IMR-90 (cell line): ENCODE measurements around the gene S100A16. TPM values are rescaled to one million over a fixed set of nuclear protein-coding genes. Genes with fewer than 3 reads are reported as not detected.

Source experiments
- ATAC-seq: fragments of 200-7000 bp; cut with Tn5 transposase; 2 replicates; pipeline ENCODE4 v1.9.1; 2020; ENCODE audit warnings: low read depth, mild to moderate bottlenecking, moderate library complexity
- BruUV-seq: library from RNA; stranded (reverse); fragments of 400-500 nt; replicated peaks from 2 replicates; lab custom pipeline; 2021; lab: Mats Ljungman, UMichigan
- CTCF ChIA-PET: fragments of 300-600 bp; formaldehyde crosslinking; extraction: SDS; loops from one replicate; lab custom pipeline; 2021; ENCODE audit warnings: antibody characterized with exemption; lab: Yijun Ruan, JAX
- POLR2A ChIA-PET: fragments of 300-600 bp; sonication (Branson Sonifier 250); formaldehyde crosslinking; loops from one replicate; lab custom pipeline; 2022; ENCODE audit warnings: antibody characterized with exemption; ENCODE audit not compliant: unreplicated experiment; lab: Charles Lee
- DNase-seq: peaks from one replicate; pipeline ENCODE4 v3.0.0; 2013
- H2AFZ ChIP-seq: replicated peaks from 2 replicates; pipeline ENCODE3; 2013; ENCODE audit warnings: low read length, mild to moderate bottlenecking; ENCODE audit not compliant: poor library complexity
- H2AK5ac ChIP-seq: 2 replicates; pipeline ENCODE4 v1.6.1; 2013; ENCODE audit warnings: low read depth, low read length, inconsistent platforms
- H2AK9ac ChIP-seq: replicated peaks from 2 replicates; pipeline ENCODE3; 2013; ENCODE audit warnings: mild to moderate bottlenecking, low read depth, low read length, moderate library complexity; ENCODE audit not compliant: poor library complexity
- H2BK120ac ChIP-seq: 2 replicates; pipeline ENCODE4 v1.6.1; 2013; ENCODE audit warnings: low read depth, low read length, inconsistent platforms
- H2BK15ac ChIP-seq: 3 replicates; pipeline ENCODE4 v1.6.1; 2013; ENCODE audit warnings: low read depth, low read length, inconsistent platforms
- H2BK20ac ChIP-seq: 2 replicates; pipeline ENCODE4 v1.6.1; 2013; ENCODE audit warnings: low read depth, mild to moderate bottlenecking, inconsistent platforms, low read length, moderate library complexity
- H2BK5ac ChIP-seq: 2 replicates; pipeline ENCODE4 v1.6.1; 2013; ENCODE audit warnings: mild to moderate bottlenecking, low read depth, low read length, inconsistent platforms; ENCODE audit not compliant: poor library complexity, severe bottlenecking
- H3K14ac ChIP-seq: replicated peaks from 2 replicates; pipeline ENCODE4 v1.6.1; 2013; ENCODE audit warnings: low read depth, low read length, inconsistent platforms
- H3K18ac ChIP-seq: 2 replicates; pipeline ENCODE4 v1.6.1; 2013; ENCODE audit warnings: low read depth, low read length, control low read depth
- H3K23ac ChIP-seq: 2 replicates; pipeline ENCODE4 v1.6.1; 2013; ENCODE audit warnings: low read depth, low read length, inconsistent platforms
- H3K27ac ChIP-seq: 2 replicates; pipeline ENCODE4 v1.5.1; 2013; ENCODE audit warnings: mild to moderate bottlenecking, control low read depth, low read length; ENCODE audit not compliant: insufficient read depth
- H3K27me3 ChIP-seq: 2 replicates; pipeline ENCODE4 v1.6.1; 2013; ENCODE audit warnings: low read length; ENCODE audit not compliant: control insufficient read depth, insufficient read depth
- H3K36me3 ChIP-seq: 2 replicates; pipeline ENCODE4 v1.6.1; 2013; ENCODE audit warnings: low read length, mixed read lengths; ENCODE audit not compliant: control insufficient read depth, insufficient read depth
- H3K4ac ChIP-seq: 2 replicates; pipeline ENCODE4 v1.6.1; 2013; ENCODE audit warnings: low read depth, low read length, inconsistent platforms
- H3K4me1 ChIP-seq: 2 replicates; pipeline ENCODE4 v1.6.1; 2013; ENCODE audit warnings: low read length, mixed read lengths; ENCODE audit not compliant: control insufficient read depth, insufficient read depth
- H3K4me2 ChIP-seq: 2 replicates; pipeline ENCODE4 v1.6.1; 2013; ENCODE audit warnings: low read depth, mild to moderate bottlenecking, control low read depth, low read length, moderate library complexity
- H3K4me3 ChIP-seq: 2 replicates; pipeline ENCODE4 v1.5.1; 2013; ENCODE audit warnings: low read depth, mild to moderate bottlenecking, control low read depth, low read length, moderate library complexity; ENCODE audit not compliant: insufficient read depth
- H3K56ac ChIP-seq: 2 replicates; pipeline ENCODE4 v1.6.1; 2013; ENCODE audit warnings: low read length, inconsistent platforms; ENCODE audit not compliant: insufficient read depth; ENCODE audit errors: extremely low read depth
- H3K79me1 ChIP-seq, 2 experiments: 2 replicates each; pipeline ENCODE4 v1.6.1; 2013; ENCODE audit warnings: low read length in 2 of 2, inconsistent platforms in 1 of 2, low read depth in 1 of 2
- H3K9ac ChIP-seq: 2 replicates; pipeline ENCODE4 v1.6.1; 2013; ENCODE audit warnings: low read depth, low read length, control low read depth
- H3K9me1 ChIP-seq: 2 replicates; pipeline ENCODE4 v1.6.1; 2013; ENCODE audit warnings: low read length, inconsistent platforms; ENCODE audit not compliant: insufficient read depth
- H3K9me3 ChIP-seq: 2 replicates; pipeline ENCODE4 v1.6.1; 2013; ENCODE audit warnings: low read length; ENCODE audit not compliant: control insufficient read depth, insufficient read depth
- H4K20me1 ChIP-seq: 2 replicates; pipeline ENCODE4 v1.6.1; 2013; ENCODE audit warnings: low read length, inconsistent platforms; ENCODE audit not compliant: insufficient read depth
- H4K5ac ChIP-seq: 2 replicates; pipeline ENCODE4 v1.6.1; 2013; ENCODE audit warnings: mild to moderate bottlenecking, low read depth, low read length, control low read depth
- H4K8ac ChIP-seq, 2 experiments: 2 replicates each; pipeline ENCODE4 v1.6.1; 2013; ENCODE audit warnings: low read depth in 2 of 2, low read length in 2 of 2, control low read depth in 1 of 2, inconsistent platforms in 1 of 2
- H4K91ac ChIP-seq: 2 replicates; pipeline ENCODE4 v1.6.1; 2013; ENCODE audit warnings: low read depth, low read length, inconsistent platforms; ENCODE audit not compliant: insufficient read depth
- BHLHE40 ChIP-seq: fragments of 150-350 bp; IDR thresholded peaks from 2 replicates; pipeline ENCODE4 v1.6.1; 2016; ENCODE audit warnings: mild to moderate bottlenecking, low read depth, low read length
- FOS ChIP-seq: fragments of 150-350 bp; IDR thresholded peaks from 2 replicates; pipeline ENCODE4 v1.6.1; 2016; ENCODE audit warnings: low read depth, low read length
- MAFK ChIP-seq: IDR thresholded peaks from 2 replicates; pipeline ENCODE4 v1.6.1; 2012; ENCODE audit warnings: low read depth, low read length, improper control_type of control experiment
- MAZ ChIP-seq: IDR thresholded peaks from 2 replicates; pipeline ENCODE4 v1.6.1; 2012; ENCODE audit warnings: low read depth, mild to moderate bottlenecking, low read length, improper control_type of control experiment, moderate library complexity, borderline replicate concordance
- MXI1 ChIP-seq: IDR thresholded peaks from 2 replicates; pipeline ENCODE4 v1.6.1; 2012; ENCODE audit warnings: low read depth, mild to moderate bottlenecking, low read length, moderate library complexity, borderline replicate concordance
- POLR2A ChIP-seq: IDR thresholded peaks from 2 replicates; pipeline ENCODE4 v1.6.1; 2012; ENCODE audit warnings: mild to moderate bottlenecking, low read depth, low read length
- RFX5 ChIP-seq: IDR thresholded peaks from 2 replicates; pipeline ENCODE4 v1.8.0; 2012; ENCODE audit warnings: low read depth, mild to moderate bottlenecking, low read length, moderate library complexity
- WGBS, 2 experiments: methylation state at CpG; one replicate each; pipeline versions ENCODE4 v1.1.5 to v1.1.7; 2013; ENCODE audit warnings: missing lambda C conversion rate in 2 of 2; ENCODE audit not compliant: insufficient read length in 1 of 2; ENCODE audit errors: extremely low coverage in 2 of 2; 5-methylcytosine and 5-hydroxymethylcytosine counted together
- dilution Hi-C: fragments of 300-500 bp; cut with HindIII; formaldehyde crosslinking; loops from one replicate; pipeline ENCODE4 v1.14.3; 2018; ENCODE audit warnings: low sequenced_read_pairs; ENCODE audit not compliant: unreplicated experiment
- in situ Hi-C: fragments of 300-500 bp; cut with MboI; formaldehyde crosslinking; loops from 3 replicates; pipeline ENCODE4 v1.14.3; 2019; ENCODE audit warnings: low sequenced_read_pairs, inconsistent platforms, mixed read lengths
- intact Hi-C: fragments of 100-400 bp; cut with micrococcal nuclease; formaldehyde crosslinking; loops from 2 replicates; pipeline ENCODE4 v1.10.0; 2022
- polyA plus RNA-seq, 3 experiments: library from polyadenylated mRNA; depleted of rRNA; stranded (reverse); fragments of >200 nt; gene quantifications; 2 replicates each; pipeline ENCODE4 v1.2.3, GENCODE V29; 2012; ENCODE audit warnings: low replicate concordance in 1 of 3
- total RNA-seq: library from RNA; depleted of rRNA; stranded (reverse); fragments of >200 nt; gene quantifications from 2 replicates; pipeline ENCODE4 v1.2.3, GENCODE V29; 2012
- TF ChIP-seq, protein P1 (sequence below): fragments of 150-350 bp; IDR thresholded peaks from 2 replicates; pipeline ENCODE4 v1.6.1; 2017; ENCODE audit warnings: mild to moderate bottlenecking, antibody characterized with exemption, low read length, low read depth

The S100A16 gene
- total and polyA plus RNA-seq, 2 of the 4 experiments (the other 2 are of a cell fraction), result 201 to 515 TPM

DNA sequence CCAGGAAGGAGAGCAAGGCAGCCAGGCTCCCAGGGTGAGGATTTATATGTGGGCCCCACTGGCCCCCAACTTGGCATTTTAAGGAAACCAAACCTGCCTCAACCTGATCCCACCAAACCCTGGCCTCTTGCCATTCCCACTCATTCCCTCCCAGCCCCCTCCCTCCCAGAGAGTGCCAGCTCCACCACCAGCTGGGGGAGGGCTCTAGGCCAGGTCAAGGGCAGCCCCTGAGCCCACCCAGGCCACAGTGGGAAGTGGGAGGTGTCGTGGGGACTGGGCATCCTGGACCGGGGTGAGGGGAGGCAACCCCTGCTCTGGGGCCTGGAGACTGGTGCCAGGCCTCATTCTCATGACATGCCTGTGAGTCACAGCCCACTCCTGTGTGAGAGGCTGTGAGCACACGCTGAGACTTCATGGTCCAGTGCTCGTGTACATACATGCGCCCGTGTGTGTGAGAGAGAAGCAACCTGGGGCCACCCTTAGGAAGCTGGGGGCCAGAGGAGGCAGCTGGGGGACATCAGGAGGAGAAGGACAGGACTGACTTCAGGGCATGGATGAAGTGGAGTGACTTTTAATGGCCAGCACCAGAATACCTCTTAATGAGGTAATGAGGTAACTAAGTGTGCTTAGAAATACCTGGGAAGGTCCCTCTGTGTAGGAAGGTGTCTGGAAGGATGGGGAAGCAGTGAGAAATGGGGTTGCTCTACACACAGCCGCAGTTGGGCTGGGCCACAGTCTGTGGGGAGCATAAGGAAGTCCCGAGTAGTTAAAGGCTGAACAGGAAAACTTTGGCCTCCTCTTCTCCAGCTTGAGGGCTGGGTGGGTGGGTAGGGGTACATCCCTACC, 47.2 kb downstream of the S100A16 start, which contains the start of gene S100A2:
Gene S100A2, minus strand, starts transcription at position 316 of the 846 bp plus-strand sequence. CDS start 1,967 bp downstream, outside the sequence.
- intact Hi-C loops, result loop anchor here (2.0 kb wide), 1 partner anchor 17 kb away; the partner anchor contains the start of gene S100A3

More for the DNA sequence above, 47.2 kb downstream of the S100A16 start, which contains the start of gene S100A2:
- H2BK5ac ChIP-seq, result peak within 1 kb of the TSS; percentile 98
- H2BK20ac ChIP-seq, result peak within 1 kb of the TSS; percentile 100
- H3K9ac ChIP-seq, result peak within 1 kb of the TSS; percentile 66
- peak within 1 kb of the TSS; percentile 100 for H2AK9ac ChIP-seq
- H3K23ac ChIP-seq, result peak within 1 kb of the TSS; percentile 100
- H3K4me2 ChIP-seq, result peak within 1 kb of the TSS; percentile 53
- H3K14ac ChIP-seq, result peak within 1 kb of the TSS; percentile 100
- ChIA-PET POLR2A (interaction anchor here (0.5 to 1.6 kb wide), 10 partner anchors 11 to 154 kb away, joined by 3 to 34 read pairs (median 4); partner anchors contain the start of genes S100A13, S100A5 and S100A6), CTCF (interaction anchor here (0.5 to 1.5 kb wide), 2 partner anchors 31 to 213 kb away, joined by 3 to 13 read pairs; no protein-coding TSS in a partner anchor)
- H3K4ac ChIP-seq, result peak within 1 kb of the TSS; percentile 100
- no peaks in the 10 kb centered on the region for H4K20me1 ChIP-seq
- in situ Hi-C loops (loop anchor here (5.0 to 10.0 kb wide), 2 partner anchors 33 to 51 kb away; no protein-coding TSS in a partner anchor), dilution Hi-C loops (no loop called here)
- BruUV-seq, result no TSS peak
- no peaks in the 10 kb centered on the region for H3K27me3 ChIP-seq
- H2AK5ac ChIP-seq, result peak within 1 kb of the TSS; percentile 100
- H2AFZ ChIP-seq, result peak within 1 kb of the TSS; percentile 90
- peaks cover 28% of the 10 kb centered on the region for H3K9me1 ChIP-seq
- no peaks in the 10 kb centered on the region for H3K9me3 ChIP-seq
- H2BK120ac ChIP-seq, result peak within 1 kb of the TSS; percentile 100
- TF ChIP-seq POLR2A (peak; percentile 62), RFX5 (no peak), MXI1 (peak; percentile 74; the same call in 1 of the 2 replicates), MAZ (peak; percentile 54; the same call in 1 of the 2 replicates), FOS (peak; percentile 86), BHLHE40 (peak; percentile 65), MAFK (no peak)
- TF ChIP-seq, protein P1, sequence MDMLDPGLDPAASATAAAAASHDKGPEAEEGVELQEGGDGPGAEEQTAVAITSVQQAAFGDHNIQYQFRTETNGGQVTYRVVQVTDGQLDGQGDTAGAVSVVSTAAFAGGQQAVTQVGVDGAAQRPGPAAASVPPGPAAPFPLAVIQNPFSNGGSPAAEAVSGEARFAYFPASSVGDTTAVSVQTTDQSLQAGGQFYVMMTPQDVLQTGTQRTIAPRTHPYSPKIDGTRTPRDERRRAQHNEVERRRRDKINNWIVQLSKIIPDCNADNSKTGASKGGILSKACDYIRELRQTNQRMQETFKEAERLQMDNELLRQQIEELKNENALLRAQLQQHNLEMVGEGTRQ, result no peak
- H2BK15ac ChIP-seq, result peak within 1 kb of the TSS; percentile 99
- peaks cover 4 to 49% of the 10 kb centered on the region in 2 experiments; a peak in 3 of 4 replicates for H3K79me1 ChIP-seq
- peak; percentile 97 for DNase-seq
- H3K36me3 ChIP-seq, result no peaks in the 10 kb centered on the region
- peak within 1 kb of the TSS; percentile 94 for H3K27ac ChIP-seq
- H3K56ac ChIP-seq, result peak within 1 kb of the TSS; percentile 99
- H4K5ac ChIP-seq, result peak within 1 kb of the TSS; percentile 99
- H4K91ac ChIP-seq, result peak within 1 kb of the TSS; percentile 100
- peak; percentile 62 for ATAC-seq
- peak within 1 kb of the TSS; percentile 97 to 100 for H4K8ac ChIP-seq
- peaks cover 31% of the 10 kb centered on the region for H3K4me1 ChIP-seq
- H3K4me3 ChIP-seq, result no peak within 1 kb of the TSS
- WGBS, 2 experiments, result 0% methylated on average over 3 of the region's 8 CpGs; no CpG with 5 or more reads in 1 of the 2 experiments
- peak within 1 kb of the TSS; percentile 98 for H3K18ac ChIP-seq
